ENCODE measurements around the gene FNDC1. TPM values are rescaled to one million over a fixed set of nuclear protein-coding genes. Genes with fewer than 3 reads are reported as not detected.
A peak's percentile ranks its signal among the peaks of the same experiment; 100 is the strongest.

Gene FNDC1
- total RNA-seq, 1 donor = 24.2 TPM

- no peak for DNase-seq (ENCODE audit: insufficient read length, low spot score, missing footprints)
- Histone ChIP-seq H3K4me2 (ENCODE audit: insufficient read depth, low read length) (no peak overlapping the region), H3K27ac (ENCODE audit: low read depth, low read length) (no peak overlapping the region), H3K9me3 (ENCODE audit: low read depth, low read length) (no peaks in the 10 kb centered on the region), H3K4me1 (ENCODE audit: insufficient read depth, low read length) (peaks cover 18% of the 10 kb centered on the region), H3K79me2 (ENCODE audit: insufficient read depth, low read length) (no peaks in the 10 kb centered on the region), H4K20me1 (ENCODE audit: insufficient read depth, low read length) (no peaks in the 10 kb centered on the region), H2AFZ (ENCODE audit: low read length) (no peak overlapping the region), H3K36me3 (ENCODE audit: insufficient read depth, low read length) (no peaks in the 10 kb centered on the region), H3K27me3 (ENCODE audit: insufficient read depth, low read length) (no peaks in the 10 kb centered on the region), H3K4me3 (ENCODE audit: insufficient read depth, low read length) (no peak overlapping the region)
- TF ChIP-seq CTCF (IDR thresholded peaks at IDR 0.05; ENCODE audit: extremely low read depth, low read depth, low read length) = no peak
These were observed 42.8 kb downstream of the FNDC1 start for GRCh38 chr6:159212028-159212427.

- Histone ChIP-seq H3K27me3 (ENCODE audit: insufficient read depth, low read length) (no peaks in the 10 kb centered on the region), H3K36me3 (ENCODE audit: insufficient read depth, low read length) (no peaks in the 10 kb centered on the region), H3K27ac (ENCODE audit: low read depth, low read length) (no peak overlapping the region), H3K4me2 (ENCODE audit: insufficient read depth, low read length) (no peak overlapping the region), H3K4me1 (ENCODE audit: insufficient read depth, low read length) (peaks cover 18% of the 10 kb centered on the region), H2AFZ (ENCODE audit: low read length) (no peak overlapping the region), H3K9me3 (ENCODE audit: low read depth, low read length) (no peaks in the 10 kb centered on the region), H3K4me3 (ENCODE audit: insufficient read depth, low read length) (no peak overlapping the region), H3K79me2 (ENCODE audit: insufficient read depth, low read length) (no peaks in the 10 kb centered on the region), H4K20me1 (ENCODE audit: insufficient read depth, low read length) (no peaks in the 10 kb centered on the region)
- no peak for TF ChIP-seq CTCF (IDR thresholded peaks at IDR 0.05; ENCODE audit: extremely low read depth, low read depth, low read length)
- peak; percentile 78 for DNase-seq (ENCODE audit: insufficient read length, low spot score, missing footprints)
These were observed 43.5 kb downstream of the FNDC1 start for GRCh38 chr6:159212525-159213280.

GRCh38 chr6:159213405-159213804 is 44.2 kb downstream of the FNDC1 start:
- Histone ChIP-seq H3K4me2 (ENCODE audit: insufficient read depth, low read length) (no peak overlapping the region), H3K4me3 (ENCODE audit: insufficient read depth, low read length) (no peak overlapping the region), H3K79me2 (ENCODE audit: insufficient read depth, low read length) (no peaks in the 10 kb centered on the region), H3K27ac (ENCODE audit: low read depth, low read length) (no peak overlapping the region), H3K4me1 (ENCODE audit: insufficient read depth, low read length) (peaks cover 18% of the 10 kb centered on the region), H3K9me3 (ENCODE audit: low read depth, low read length) (no peaks in the 10 kb centered on the region), H4K20me1 (ENCODE audit: insufficient read depth, low read length) (no peaks in the 10 kb centered on the region), H2AFZ (ENCODE audit: low read length) (no peak overlapping the region), H3K27me3 (ENCODE audit: insufficient read depth, low read length) (no peaks in the 10 kb centered on the region), H3K36me3 (ENCODE audit: insufficient read depth, low read length) (no peaks in the 10 kb centered on the region)
- peak; percentile 82 for DNase-seq (ENCODE audit: insufficient read length, low spot score, missing footprints)
- TF ChIP-seq CTCF (IDR thresholded peaks at IDR 0.05; ENCODE audit: extremely low read depth, low read depth, low read length) = no peak

- Histone ChIP-seq H2AFZ (ENCODE audit: low read length) (peak overlapping the region; percentile 25), H3K9me3 (ENCODE audit: low read depth, low read length) (no peaks in the 10 kb centered on the region), H3K27ac (ENCODE audit: low read depth, low read length) (peak overlapping the region; percentile 46), H3K79me2 (ENCODE audit: insufficient read depth, low read length) (no peaks in the 10 kb centered on the region), H3K4me1 (ENCODE audit: insufficient read depth, low read length) (peaks cover 18% of the 10 kb centered on the region), H3K36me3 (ENCODE audit: insufficient read depth, low read length) (no peaks in the 10 kb centered on the region), H3K4me3 (ENCODE audit: insufficient read depth, low read length) (no peak overlapping the region), H3K4me2 (ENCODE audit: insufficient read depth, low read length) (no peak overlapping the region), H3K27me3 (ENCODE audit: insufficient read depth, low read length) (no peaks in the 10 kb centered on the region), H4K20me1 (ENCODE audit: insufficient read depth, low read length) (no peaks in the 10 kb centered on the region)
- peak; percentile 87 for DNase-seq (ENCODE audit: insufficient read length, low spot score, missing footprints)
- no peak for TF ChIP-seq CTCF (IDR thresholded peaks at IDR 0.05; ENCODE audit: extremely low read depth, low read depth, low read length)
These were observed 45.1 kb downstream of the FNDC1 start for GRCh38 chr6:159214281-159214680.
